Measurements from ENCODE around the gene COL9A3.

The COL9A3 gene

GRCh38 chr20:62814060-62814708 lies 2.7 kb upstream of the COL9A3 start:
- H3K4me1 ChIP-seq (ENCODE audit: control insufficient read depth, insufficient read depth, low read length, poor library complexity, severe bottlenecking) = peaks cover 29% of the 10 kb centered on the region
- 92 to 96% methylated on average over 11 to 13 of the region's 13 CpGs for WGBS, 2 experiments (ENCODE audit: insufficient coverage in 2 of 2)

DNA sequence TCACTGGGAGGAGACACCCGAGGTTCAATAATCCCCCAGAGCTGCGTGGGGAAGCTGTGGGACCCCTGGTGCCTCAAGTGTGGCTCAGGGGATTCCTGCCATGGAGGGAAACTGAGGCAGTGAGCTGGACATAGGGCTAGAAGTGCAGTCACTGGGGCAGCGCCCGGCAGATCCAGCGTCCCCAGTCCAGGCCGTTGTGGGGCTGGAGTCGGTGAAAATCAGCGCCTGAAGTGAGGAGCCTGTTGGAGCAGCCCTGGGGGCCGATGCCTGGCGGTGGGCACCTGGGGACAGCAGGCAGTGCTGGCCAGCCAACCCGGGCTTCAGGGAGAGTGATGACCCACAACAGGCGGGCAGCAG lies 2.2 kb upstream of the COL9A3 start:
- H3K4me1 ChIP-seq (ENCODE audit: control insufficient read depth, insufficient read depth, low read length, poor library complexity, severe bottlenecking) = peaks cover 29% of the 10 kb centered on the region
- H3K4me3 ChIP-seq (ENCODE audit: extremely low read depth, insufficient read depth, low read length, poor library complexity, severe bottlenecking) = no peak overlapping the region
- 88 to 93% methylated on average over 10 to 11 of the region's 12 CpGs for WGBS, 2 experiments (ENCODE audit: insufficient coverage in 2 of 2)
- H3K36me3 ChIP-seq (ENCODE audit: control insufficient read depth, insufficient read depth, low read length) = peaks cover 33% of the 10 kb centered on the region
- H3K27ac ChIP-seq (ENCODE audit: low read depth, low read length, severe bottlenecking) = no peak overlapping the region
- no peaks in the 10 kb centered on the region for H3K9me3 ChIP-seq (ENCODE audit: control insufficient read depth, low read length)

More at GRCh38 chr20:62814060-62814708, 2.7 kb upstream of the COL9A3 start:
- H3K36me3 ChIP-seq (ENCODE audit: control insufficient read depth, insufficient read depth, low read length) = peaks cover 38% of the 10 kb centered on the region
- no peaks in the 10 kb centered on the region for H3K9me3 ChIP-seq (ENCODE audit: control insufficient read depth, low read length)
- no peak overlapping the region for H3K27ac ChIP-seq (ENCODE audit: low read depth, low read length, severe bottlenecking)
- H3K4me3 ChIP-seq (ENCODE audit: extremely low read depth, insufficient read depth, low read length, poor library complexity, severe bottlenecking) = no peak overlapping the region

DNA sequence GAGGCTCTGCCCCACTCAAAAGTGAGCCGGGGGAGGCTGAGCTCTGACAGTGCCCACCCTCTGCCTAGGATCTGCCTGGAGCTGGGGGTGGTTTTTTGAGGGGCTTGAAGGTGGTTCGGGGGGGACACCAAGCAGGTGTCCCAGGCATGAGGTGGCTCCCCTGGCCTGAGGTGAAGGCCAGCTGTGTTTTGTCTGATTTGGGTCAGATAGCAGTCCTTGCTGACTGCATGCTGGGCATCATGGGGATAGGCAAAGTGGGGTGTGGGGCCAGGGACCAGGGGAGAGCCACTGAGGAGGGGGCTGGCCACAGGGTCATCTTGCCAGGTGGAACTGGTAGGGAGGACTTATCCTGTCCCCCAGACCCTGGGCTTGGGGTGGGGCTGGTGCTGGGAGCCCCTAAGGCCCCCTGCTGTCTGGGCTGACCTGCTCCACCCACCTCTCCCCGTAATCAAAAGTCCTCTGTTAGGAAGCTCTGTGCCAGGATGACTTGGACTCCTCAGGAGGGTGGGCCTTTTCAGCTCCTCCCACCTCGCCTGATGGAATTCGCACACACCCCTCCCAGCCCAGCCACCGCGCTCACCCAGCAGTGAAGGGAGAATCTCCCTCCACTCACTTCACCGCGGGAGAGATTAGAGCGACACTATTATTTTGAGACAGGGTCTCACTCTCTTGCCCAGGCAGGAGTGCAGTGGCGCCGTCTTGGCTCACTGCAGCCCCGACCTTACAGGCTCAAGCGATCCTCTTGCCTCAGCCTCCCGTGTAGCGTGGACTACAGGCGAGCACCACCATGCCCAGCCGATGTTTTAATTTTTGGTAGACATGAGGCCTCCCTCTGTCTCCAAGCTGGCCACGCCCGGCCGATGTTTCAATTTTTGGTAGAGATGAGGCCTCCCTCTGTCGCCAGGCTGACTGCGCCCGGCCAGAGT lies 1.5 kb upstream of the COL9A3 start:
- peak overlapping the region; percentile 50 for H3K4me3 ChIP-seq (ENCODE audit: extremely low read depth, insufficient read depth, low read length, poor library complexity, severe bottlenecking)
- no peaks in the 10 kb centered on the region for H3K9me3 ChIP-seq (ENCODE audit: control insufficient read depth, low read length)
- peaks cover 30% of the 10 kb centered on the region for H3K36me3 ChIP-seq (ENCODE audit: control insufficient read depth, insufficient read depth, low read length)
- H3K27ac ChIP-seq (ENCODE audit: low read depth, low read length, severe bottlenecking) = peak overlapping the region; percentile 69
- WGBS, 2 experiments (ENCODE audit: insufficient coverage in 2 of 2) = 11 to 21% methylated on average over 15 to 22 of the region's 24 CpGs
- H3K4me1 ChIP-seq (ENCODE audit: control insufficient read depth, insufficient read depth, low read length, poor library complexity, severe bottlenecking) = peaks cover 29% of the 10 kb centered on the region

- H3K4me3 ChIP-seq (ENCODE audit: extremely low read depth, insufficient read depth, low read length, poor library complexity, severe bottlenecking) = peak overlapping the region; percentile 50
- H3K36me3 ChIP-seq (ENCODE audit: control insufficient read depth, insufficient read depth, low read length) = peaks cover 26% of the 10 kb centered on the region
- H3K27ac ChIP-seq (ENCODE audit: low read depth, low read length, severe bottlenecking) = peak overlapping the region; percentile 69
- H3K9me3 ChIP-seq (ENCODE audit: control insufficient read depth, low read length) = no peaks in the 10 kb centered on the region
- H3K4me1 ChIP-seq (ENCODE audit: control insufficient read depth, insufficient read depth, low read length, poor library complexity, severe bottlenecking) = peaks cover 29% of the 10 kb centered on the region
- 1 to 3% methylated on average over 32 to 53 of the region's 57 CpGs for WGBS, 2 experiments (ENCODE audit: insufficient coverage in 2 of 2)
Observed at GRCh38 chr20:62816031-62816883, 593 bp upstream of the COL9A3 start.

GRCh38 chr20:62817975-62818591 lies 1.2 kb downstream of the COL9A3 start:
- Histone ChIP-seq H3K4me3 (ENCODE audit: extremely low read depth, insufficient read depth, low read length, poor library complexity, severe bottlenecking) (peak overlapping the region; percentile 50), H3K4me1 (ENCODE audit: control insufficient read depth, insufficient read depth, low read length, poor library complexity, severe bottlenecking) (peaks cover 29% of the 10 kb centered on the region), H3K36me3 (ENCODE audit: control insufficient read depth, insufficient read depth, low read length) (peaks cover 20% of the 10 kb centered on the region), H3K27ac (ENCODE audit: low read depth, low read length, severe bottlenecking) (peak overlapping the region; percentile 64), H3K9me3 (ENCODE audit: control insufficient read depth, low read length) (no peaks in the 10 kb centered on the region)
- 86 to 87% methylated on average over 12 of the region's 12 CpGs for WGBS, 2 experiments (ENCODE audit: insufficient coverage in 2 of 2)

DNA sequence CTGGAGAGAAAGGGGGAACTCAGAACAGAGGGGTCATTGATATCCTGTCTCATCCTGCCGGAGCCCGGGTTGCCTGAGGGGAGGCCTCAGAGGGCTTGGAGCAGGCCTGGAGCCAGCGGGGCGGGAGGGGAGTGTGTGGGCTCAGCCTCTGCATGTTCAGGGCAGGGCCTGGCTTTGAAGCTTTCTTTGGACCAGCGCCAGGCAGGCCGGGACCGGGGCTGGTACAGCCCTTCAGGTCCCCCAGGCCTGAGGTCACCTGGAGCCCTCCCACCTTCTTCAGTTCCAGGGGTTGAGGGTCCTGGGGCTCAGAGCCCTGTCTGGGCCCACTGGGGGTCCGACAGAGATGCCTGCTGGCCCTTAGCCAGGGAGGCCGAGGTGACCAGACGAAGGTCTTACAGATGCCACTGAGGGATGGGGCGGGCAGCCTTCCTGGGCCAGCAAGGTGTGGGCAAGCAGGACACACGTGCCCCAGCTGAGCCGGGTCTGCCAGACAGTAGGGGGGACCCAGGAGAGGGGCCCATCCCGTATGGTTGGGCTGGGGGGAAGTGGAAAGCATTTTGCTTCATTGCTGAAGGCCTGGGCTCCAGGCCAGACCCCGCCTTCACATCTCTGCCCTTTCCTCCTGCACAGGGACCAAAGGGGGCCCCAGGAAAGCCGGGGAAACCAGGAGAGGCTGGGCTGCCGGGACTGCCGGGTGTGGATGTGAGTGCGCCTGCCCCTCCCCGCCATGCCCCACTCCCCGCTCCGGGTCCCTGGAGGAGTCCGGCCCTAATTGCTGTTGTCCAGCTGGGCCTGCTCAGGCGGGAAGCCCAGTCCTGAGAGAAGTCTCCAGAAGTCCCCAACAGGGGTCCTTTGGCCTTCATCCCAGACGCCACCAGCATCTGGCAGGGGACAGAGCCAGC lies 2.0 kb downstream of the COL9A3 start:
- peaks cover 15% of the 10 kb centered on the region for H3K36me3 ChIP-seq (ENCODE audit: control insufficient read depth, insufficient read depth, low read length)
- no peaks in the 10 kb centered on the region for H3K9me3 ChIP-seq (ENCODE audit: control insufficient read depth, low read length)
- peaks cover 35% of the 10 kb centered on the region for H3K4me1 ChIP-seq (ENCODE audit: control insufficient read depth, insufficient read depth, low read length, poor library complexity, severe bottlenecking)
- WGBS, 2 experiments (ENCODE audit: insufficient coverage in 2 of 2) = 77 to 91% methylated on average over 19 to 22 of the region's 25 CpGs
- peak overlapping the region; percentile 64 for H3K27ac ChIP-seq (ENCODE audit: low read depth, low read length, severe bottlenecking)
- no peak overlapping the region for H3K4me3 ChIP-seq (ENCODE audit: extremely low read depth, insufficient read depth, low read length, poor library complexity, severe bottlenecking)

GRCh38 chr20:62819494-62820174 lies 2.8 kb downstream of the COL9A3 start:
- no peak overlapping the region for H3K27ac ChIP-seq (ENCODE audit: low read depth, low read length, severe bottlenecking)
- 91 to 92% methylated on average over 16 of the region's 16 CpGs for WGBS, 2 experiments (ENCODE audit: insufficient coverage in 2 of 2)
- H3K4me1 ChIP-seq (ENCODE audit: control insufficient read depth, insufficient read depth, low read length, poor library complexity, severe bottlenecking) = peaks cover 43% of the 10 kb centered on the region

GRCh38 chr20:62820208-62820961 lies 3.5 kb downstream of the COL9A3 start:
- whole genome bisulfite sequencing, 2 experiments (ENCODE audit: insufficient coverage in 2 of 2) = 93 to 94% methylated on average over 20 of the region's 23 CpGs
- peaks cover 12% of the 10 kb centered on the region for H3K36me3 ChIP-seq (ENCODE audit: control insufficient read depth, insufficient read depth, low read length)

More at GRCh38 chr20:62819494-62820174, 2.8 kb downstream of the COL9A3 start:
- Histone ChIP-seq H3K4me3 (ENCODE audit: extremely low read depth, insufficient read depth, low read length, poor library complexity, severe bottlenecking) (no peak overlapping the region), H3K9me3 (ENCODE audit: control insufficient read depth, low read length) (no peaks in the 10 kb centered on the region), H3K36me3 (ENCODE audit: control insufficient read depth, insufficient read depth, low read length) (peaks cover 12% of the 10 kb centered on the region)

More at GRCh38 chr20:62820208-62820961, 3.5 kb downstream of the COL9A3 start:
- Histone ChIP-seq H3K4me1 (ENCODE audit: control insufficient read depth, insufficient read depth, low read length, poor library complexity, severe bottlenecking) (peaks cover 39% of the 10 kb centered on the region), H3K4me3 (ENCODE audit: extremely low read depth, insufficient read depth, low read length, poor library complexity, severe bottlenecking) (no peak overlapping the region), H3K27ac (ENCODE audit: low read depth, low read length, severe bottlenecking) (no peak overlapping the region), H3K9me3 (ENCODE audit: control insufficient read depth, low read length) (no peaks in the 10 kb centered on the region)
